Gastroesophageal sphincter (tissue), 4 donors: ENCODE data around the gene TLR10. TPM values are rescaled to one million over a fixed set of nuclear protein-coding genes. Genes with fewer than 3 reads are reported as not detected.
"Not testable (repeated sequence)": the region's sequence is repeated elsewhere in the genome, so short reads cannot be mapped to it uniquely, and the experiment has no call there.

Experiments used
- ATAC-seq: fragments of 150-250 bp; one replicate; pipeline ENCODE4 v1.9.1; 2016; ENCODE audit warnings: mild to moderate bottlenecking, moderate library complexity
- H3K27ac ChIP-seq, 4 donors: fragments of 200-600 bp; sonication (generic) in 3 of 4; 1 replicate in 3 of 4; 2 replicates in 1 of 4; pipeline ENCODE4 v1.5.1; 2016 to 2019
- H3K27me3 ChIP-seq: fragments of 200-600 bp; sonication (generic); one replicate; pipeline ENCODE4 v1.5.1; 2019
- H3K36me3 ChIP-seq, 2 donors: fragments of 200-600 bp; sonication (generic); one replicate each; pipeline ENCODE4 v1.5.1; 2019; ENCODE audit warnings: control low read depth in 1 of 2
- H3K4me1 ChIP-seq, 3 donors: fragments of 200-600 bp; sonication (generic); 1 replicate in 2 of 3; 2 replicates in 1 of 3; pipeline ENCODE4 v1.5.1; 2016 to 2019; ENCODE audit warnings: control low read depth in 2 of 3
- H3K4me3 ChIP-seq, 2 donors: fragments of 200-600 bp; sonication (generic); one replicate each; pipeline ENCODE4 v1.5.1; 2019; ENCODE audit warnings: mild to moderate bottlenecking in 1 of 2, moderate library complexity in 1 of 2
- H3K9me3 ChIP-seq, 3 donors: fragments of 200-600 bp; sonication (generic); one replicate each; pipeline ENCODE4 v1.5.1; 2017 to 2019; ENCODE audit warnings: control low read depth in 2 of 3
- CTCF ChIP-seq, 4 experiments: fragments of 200-600 bp in 2 of 4; fragments of 450-650 bp in 2 of 4; sonication (generic) in 1 of 4; IDR thresholded peaks; one replicate each; pipeline ENCODE4 v1.5.1; 2017 to 2019; ENCODE audit warnings: antibody characterized with exemption in 4 of 4, mild to moderate bottlenecking in 2 of 4, moderate library complexity in 2 of 4
- EP300 ChIP-seq: sonication (generic); formaldehyde crosslinking; IDR thresholded peaks from one replicate; pipeline ENCODE4 v1.6.1; 2017; ENCODE audit warnings: antibody characterized with exemption, mild to moderate bottlenecking
- POLR2A ChIP-seq, 2 donors: fragments of 450-650 bp; IDR thresholded peaks; one replicate each; pipeline ENCODE4 v1.6.1; 2017; ENCODE audit warnings: antibody characterized with exemption in 2 of 2, mild to moderate bottlenecking in 2 of 2, moderate library complexity in 1 of 2
- POLR2AphosphoS5 ChIP-seq: sonication (generic); formaldehyde crosslinking; IDR thresholded peaks from one replicate; pipeline ENCODE4 v1.6.1; 2017; ENCODE audit warnings: antibody characterized with exemption
- WGBS, 2 donors: methylation state at CpG; one replicate each; pipeline ENCODE4 v1.1.5; 2018; ENCODE audit warnings: low coverage in 1 of 2; 5-methylcytosine and 5-hydroxymethylcytosine counted together
- total RNA-seq, 4 donors: library from RNA; depleted of rRNA; stranded (reverse); fragments of >200 nt; gene quantifications; one replicate each; pipeline ENCODE4 v1.1.0, GENCODE V29; 2016

TLR10 gene
- total RNA-seq, 4 donors from 2014 or later: 0.27 TPM; not detected in 3

GRCh38 chr4:38818441-38818976 is 35.7 kb upstream of the TLR10 start:
- no peak overlapping the region for H3K4me3 ChIP-seq
- peaks cover 0 to 12% (median 0%) of the 10 kb centered on the region in 3 donors for H3K9me3 ChIP-seq
- no peak overlapping the region for H3K27ac ChIP-seq
- 90 to 92% methylated on average over 2 of the region's 5 CpGs for WGBS, 2 donors
- H3K36me3 ChIP-seq: no peaks in the 10 kb centered on the region
- no peak for ATAC-seq
- H3K4me1 ChIP-seq: no peaks in the 10 kb centered on the region
- TF ChIP-seq POLR2AphosphoS5 (no peak), POLR2A (IDR thresholded peaks at IDR 0.05) (no peak), CTCF (IDR thresholded peaks at IDR 0.05) (no peak), EP300 (no peak)
- no peaks in the 10 kb centered on the region for H3K27me3 ChIP-seq

GRCh38 chr4:38815885-38816782 is 33.3 kb upstream of the TLR10 start:
- WGBS, 2 donors: 59 to 70% methylated on average over 2 to 3 of the region's 3 CpGs
- TF ChIP-seq POLR2A (IDR thresholded peaks at IDR 0.05) (no peak), POLR2AphosphoS5 (no peak), CTCF (IDR thresholded peaks at IDR 0.05) (no peak), EP300 (no peak)
- peaks cover 0 to 12% (median 0%) of the 10 kb centered on the region in 3 donors for H3K9me3 ChIP-seq
- no peaks in the 10 kb centered on the region for H3K36me3 ChIP-seq
- peak overlapping the region in 1 of 4 donors; percentile 48 for H3K27ac ChIP-seq
- H3K4me1 ChIP-seq: no peaks in the 10 kb centered on the region
- ATAC-seq: peak; percentile 61
- H3K4me3 ChIP-seq: no peak overlapping the region
- no peaks in the 10 kb centered on the region for H3K27me3 ChIP-seq

DNA sequence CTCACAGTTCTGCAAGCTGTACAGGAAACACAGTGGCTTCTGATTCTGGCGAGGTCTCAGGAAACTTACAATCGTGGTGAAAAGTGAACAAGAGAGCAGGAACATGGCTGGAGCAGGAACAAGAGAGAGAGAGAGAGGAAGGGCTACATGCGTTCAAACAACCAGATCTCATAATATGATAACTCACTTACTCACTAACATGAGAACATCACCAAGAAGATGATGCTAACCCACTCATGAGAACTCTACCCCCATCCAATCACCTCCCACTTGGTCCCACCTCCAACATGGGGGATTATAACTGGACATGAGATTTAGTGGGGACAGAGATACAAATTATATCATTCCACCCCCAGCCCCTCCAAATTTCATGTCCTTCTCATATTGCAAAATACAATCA is 31.6 kb upstream of the TLR10 start:
- H3K4me1 ChIP-seq: no peaks in the 10 kb centered on the region
- no peak overlapping the region for H3K4me3 ChIP-seq
- no peak for ATAC-seq
- no peak overlapping the region for H3K27ac ChIP-seq
- TF ChIP-seq EP300: no peak
- TF ChIP-seq CTCF (IDR thresholded peaks at IDR 0.05): no peak
- TF ChIP-seq POLR2AphosphoS5: no peak
- TF ChIP-seq POLR2A (IDR thresholded peaks at IDR 0.05): no peak
- 57 to 64% methylated on average over 2 to 3 of the region's 3 CpGs for WGBS, 2 donors
- no peaks in the 10 kb centered on the region for H3K36me3 ChIP-seq
- peaks cover 0 to 12% (median 0%) of the 10 kb centered on the region in 3 donors for H3K9me3 ChIP-seq
- no peaks in the 10 kb centered on the region for H3K27me3 ChIP-seq

DNA sequence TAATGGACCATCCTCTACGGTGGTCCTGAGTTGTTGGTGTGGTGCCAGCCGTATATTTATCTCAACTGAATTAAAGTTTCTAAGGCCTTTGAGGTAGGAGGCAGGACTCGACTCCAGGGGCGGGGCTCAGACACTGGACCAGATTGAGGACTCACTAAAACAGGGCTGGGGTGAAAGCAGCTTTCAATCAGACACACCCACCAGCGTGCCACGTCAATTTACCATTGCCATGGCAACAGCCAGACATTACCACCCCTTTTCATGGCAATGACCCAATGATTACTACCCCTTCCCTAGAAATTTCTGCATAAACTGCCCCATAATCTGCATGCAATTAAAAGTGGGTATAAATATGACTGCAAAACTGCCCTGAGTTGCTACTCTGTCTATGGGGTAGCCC is 28.5 kb upstream of the TLR10 start:
- peaks cover 0 to 12% (median 0%) of the 10 kb centered on the region in 3 donors for H3K9me3 ChIP-seq
- TF ChIP-seq POLR2A (IDR thresholded peaks at IDR 0.05): no peak
- no peak for TF ChIP-seq CTCF (IDR thresholded peaks at IDR 0.05)
- no peak for TF ChIP-seq POLR2AphosphoS5
- TF ChIP-seq EP300: no peak
- no peak overlapping the region for H3K27ac ChIP-seq
- no peaks in the 10 kb centered on the region for H3K4me1 ChIP-seq
- H3K27me3 ChIP-seq: no peaks in the 10 kb centered on the region
- no peak for ATAC-seq
- H3K4me3 ChIP-seq: no peak overlapping the region
- 65 to 68% methylated on average over 2 to 4 of the region's 6 CpGs for WGBS, 2 donors
- no peaks in the 10 kb centered on the region for H3K36me3 ChIP-seq

DNA sequence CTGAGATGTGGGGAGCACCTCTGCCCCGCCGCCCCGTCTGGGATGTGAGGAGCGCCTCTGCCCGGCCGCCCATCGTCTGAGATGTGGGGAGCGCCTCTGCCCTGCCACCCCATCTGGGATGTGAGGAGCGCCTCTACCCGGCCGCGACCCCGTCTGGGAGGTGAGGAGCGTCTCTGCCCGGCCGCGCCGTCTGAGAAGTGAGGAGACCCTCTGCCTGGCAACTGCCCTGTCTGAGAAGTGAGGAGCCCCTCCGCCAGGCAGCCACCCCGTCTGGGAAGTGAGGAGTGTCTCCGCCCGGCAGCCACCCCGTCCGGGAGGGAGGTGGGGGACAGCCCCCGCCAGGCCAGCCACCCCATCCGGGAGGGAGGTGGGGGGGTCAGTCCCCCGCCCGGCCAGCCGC is 24.7 kb upstream of the TLR10 start:
- not testable (repeated sequence) for H3K27me3 ChIP-seq, H3K4me3 ChIP-seq
- WGBS, 2 donors: no CpG with 5 or more reads among the region's 29 CpGs

GRCh38 chr4:38806251-38806650 is 23.5 kb upstream of the TLR10 start:
- 86 to 93% methylated on average over 8 to 9 of the region's 9 CpGs for WGBS, 2 donors
- H3K9me3 ChIP-seq, H3K36me3 ChIP-seq, H3K4me3 ChIP-seq, ATAC-seq, H3K27me3 ChIP-seq: not testable (repeated sequence)
- Histone ChIP-seq H3K27ac (peak overlapping the region in 2 of 4 donors; percentile 62 to 78), H3K4me1 (peaks cover 0 to 32% (median 3%) of the 10 kb centered on the region in 3 donors)

More for the DNA sequence above, 24.7 kb upstream of the TLR10 start:
- ATAC-seq, H3K9me3 ChIP-seq, H3K36me3 ChIP-seq, H3K27ac ChIP-seq: not testable (repeated sequence)
- H3K4me1 ChIP-seq: peaks cover 0 to 28% (median 3%) of the 10 kb centered on the region in 3 donors
